GM12892 (cell line): ENCODE data around the gene RPS27.

ENCODE experiments used
- POLR2A ChIP-seq: IDR thresholded peaks from 2 replicates; pipeline ENCODE4 v1.6.1; 2011; ENCODE audit warnings: low read depth, low read length, control low read depth
- TAF1 ChIP-seq: IDR thresholded peaks from 2 replicates; pipeline ENCODE4 v1.6.1; 2011; ENCODE audit warnings: low read depth, mild to moderate bottlenecking, control low read depth, low read length, borderline replicate concordance

- TF ChIP-seq POLR2A (no peak), TAF1 (no peak)
Observed at GRCh38 chr1:154006136-154006535, 15.6 kb downstream of the RPS27 start.
